SH-SY5Y (cell line): Measurements from ENCODE around the gene PID1.

Source experiments
- GATA2 ChIP-seq: IDR thresholded peaks from 2 replicates; pipeline ENCODE4 v1.6.1; 2011; ENCODE audit warnings: mild to moderate bottlenecking, low read depth, low read length
- GATA3 ChIP-seq: IDR thresholded peaks from 2 replicates; pipeline ENCODE4 v1.6.1; 2011; ENCODE audit warnings: low read depth, mild to moderate bottlenecking, low read length, moderate library complexity

- TF ChIP-seq GATA2 (no peak), GATA3 (no peak)
Observed at GRCh38 chr2:228986961-228987360, 284.1 kb downstream of the PID1 start.
